H1 (cell line): Measurements from ENCODE around the gene CELF2. TPM values are rescaled to one million over a fixed set of nuclear protein-coding genes. Genes with fewer than 3 reads are reported as not detected.

ENCODE experiments used
- CTCF ChIA-PET: fragments of 300-600 bp; sonication (Branson Sonifier 250); formaldehyde crosslinking; loops from one replicate; lab custom pipeline; 2021; ENCODE audit not compliant: partially characterized antibody; lab: Charles Lee
- POLR2A ChIA-PET: fragments of 300-600 bp; sonication (Branson Sonifier 250); formaldehyde crosslinking; loops from one replicate; lab custom pipeline; 2021; ENCODE audit warnings: inconsistent platforms; ENCODE audit not compliant: partially characterized antibody; lab: Charles Lee
- DNase-seq, 2 experiments: peaks; one replicate each; pipeline versions ENCODE4 v3.0.0 to v3.0.0-alpha.2; 2010 to 2022; ENCODE audit warnings: low spot score in 2 of 2, low read depth in 1 of 2, mixed read lengths in 1 of 2
- FAIRE-seq: peaks from 2 replicates; lab custom pipeline; 2011; peaks lifted over from hg19 to GRCh38; lab: Jason Lieb, UNC
- H2AFZ ChIP-seq: 2 replicates; pipeline ENCODE4 v1.8.1; 2012; ENCODE audit warnings: low read length, inconsistent platforms
- H2AK5ac ChIP-seq: 2 replicates; pipeline ENCODE4 v1.6.1; 2013; ENCODE audit warnings: low read depth, low read length
- H2BK120ac ChIP-seq: replicated peaks from 2 replicates; pipeline ENCODE3; 2013; ENCODE audit warnings: low read depth, low read length, inconsistent platforms
- H2BK12ac ChIP-seq: 2 replicates; pipeline ENCODE4 v1.6.1; 2013; ENCODE audit warnings: low read depth, low read length
- H2BK15ac ChIP-seq: 2 replicates; pipeline ENCODE4 v1.6.1; 2013; ENCODE audit warnings: low read length
- H2BK20ac ChIP-seq: 2 replicates; pipeline ENCODE4 v1.6.1; 2013; ENCODE audit warnings: low read length
- H2BK5ac ChIP-seq: 2 replicates; pipeline ENCODE4 v1.6.1; 2013; ENCODE audit warnings: low read depth, low read length
- H3K14ac ChIP-seq: 2 replicates; pipeline ENCODE4 v1.6.1; 2013; ENCODE audit warnings: inconsistent platforms; ENCODE audit not compliant: insufficient read length
- H3K18ac ChIP-seq: 2 replicates; pipeline ENCODE4 v1.6.1; 2013; ENCODE audit warnings: low read length; ENCODE audit errors: extremely low read depth
- H3K23ac ChIP-seq: 2 replicates; pipeline ENCODE4 v1.6.1; 2013; ENCODE audit warnings: inconsistent platforms; ENCODE audit not compliant: insufficient read length
- H3K23me2 ChIP-seq: 2 replicates; pipeline ENCODE4 v1.6.1; 2013; ENCODE audit warnings: low read depth, low read length
- H3K27ac ChIP-seq: 2 replicates; pipeline ENCODE4 v1.6.1; 2011; ENCODE audit warnings: low read depth, low read length, inconsistent platforms
- H3K27me3 ChIP-seq, 4 experiments: replicated peaks in 1 of 4; 1 replicate in 1 of 4; 2 replicates in 3 of 4; pipeline versions ENCODE4 v1.6.1 to v1.8.1; 2011 to 2013; ENCODE audit warnings: low read length in 3 of 4, mild to moderate bottlenecking in 3 of 4, inconsistent platforms in 2 of 4, mixed read lengths in 2 of 4, moderate library complexity in 1 of 4; ENCODE audit not compliant: control insufficient read depth in 3 of 4, insufficient read depth in 3 of 4; ENCODE audit errors: extremely low read depth in 1 of 4
- H3K36me3 ChIP-seq, 4 experiments: 2 replicates each; pipeline versions ENCODE4 v1.6.1 to v1.8.1; 2011 to 2013; ENCODE audit warnings: mild to moderate bottlenecking in 4 of 4, low read length in 3 of 4, moderate library complexity in 2 of 4, control low read depth in 1 of 4, inconsistent platforms in 1 of 4; ENCODE audit not compliant: insufficient read depth in 4 of 4, control insufficient read depth in 2 of 4
- H3K4ac ChIP-seq: replicated peaks from 2 replicates; pipeline ENCODE3; 2013; ENCODE audit warnings: low read length, low read depth, mixed read lengths, inconsistent platforms; ENCODE audit not compliant: insufficient read length
- H3K4me1 ChIP-seq, 4 experiments: replicated peaks in 1 of 4; 1 replicate in 1 of 4; 2 replicates in 3 of 4; pipeline versions ENCODE4 v1.6.1 to v1.8.1; 2011 to 2013; ENCODE audit warnings: low read length in 3 of 4, inconsistent platforms in 2 of 4, mixed read lengths in 1 of 4; ENCODE audit not compliant: insufficient read depth in 4 of 4, control insufficient read depth in 3 of 4
- H3K4me2 ChIP-seq, 2 experiments: 2 replicates each; pipeline versions ENCODE4 v1.6.1 to v1.8.1; 2011 to 2013; ENCODE audit warnings: low read depth in 2 of 2, low read length in 2 of 2, control low read depth in 1 of 2, inconsistent platforms in 1 of 2, mild to moderate bottlenecking in 1 of 2; ENCODE audit not compliant: insufficient read depth in 1 of 2
- H3K4me3 ChIP-seq, 4 experiments: fragments of 200-600, 300-600 bp in 1 of 4; sonication (generic), shearing (Covaris generic), sonication (Bioruptor Twin) in 1 of 4; 2 replicates each; pipeline versions ENCODE4 v1.5.1 to v1.8.1; 2011 to 2016; ENCODE audit warnings: low read length in 4 of 4, low read depth in 3 of 4, control low read depth in 2 of 4, inconsistent platforms in 2 of 4, mild to moderate bottlenecking in 2 of 4, mixed read lengths in 1 of 4, moderate library complexity in 1 of 4; ENCODE audit not compliant: insufficient read depth in 2 of 4; ENCODE audit errors: extremely low read depth in 1 of 4
- H3K56ac ChIP-seq: replicated peaks from 2 replicates; pipeline ENCODE3; 2013; ENCODE audit warnings: low read depth, mild to moderate bottlenecking, mixed read lengths, low read length, inconsistent platforms; ENCODE audit not compliant: insufficient read length
- H3K79me1 ChIP-seq: 2 replicates; pipeline ENCODE4 v1.6.1; 2013; ENCODE audit warnings: low read depth, low read length, control low read depth
- H3K79me2 ChIP-seq, 2 experiments: 2 replicates each; pipeline versions ENCODE4 v1.6.1 to v1.8.1; 2012 to 2013; ENCODE audit warnings: low read length in 2 of 2, mild to moderate bottlenecking in 2 of 2, inconsistent platforms in 1 of 2; ENCODE audit not compliant: insufficient read depth in 2 of 2, control insufficient read depth in 1 of 2
- H3K9ac ChIP-seq, 4 experiments: replicated peaks in 1 of 4; 1 replicate in 1 of 4; 2 replicates in 3 of 4; pipeline versions ENCODE4 v1.6.1 to v1.8.1; 2011 to 2013; ENCODE audit warnings: low read depth in 3 of 4, low read length in 3 of 4, control low read depth in 2 of 4, mild to moderate bottlenecking in 2 of 4, moderate library complexity in 2 of 4, inconsistent platforms in 1 of 4; ENCODE audit errors: extremely low read depth in 1 of 4
- H3K9me3 ChIP-seq, 2 experiments: 2 replicates each; pipeline versions ENCODE4 v1.6.1 to v1.8.1; 2012 to 2013; ENCODE audit warnings: mild to moderate bottlenecking in 2 of 2, moderate library complexity in 2 of 2, control low read depth in 1 of 2, inconsistent platforms in 1 of 2, low read depth in 1 of 2, low read length in 1 of 2, mixed read lengths in 1 of 2; ENCODE audit not compliant: insufficient read depth in 2 of 2
- H4K20me1 ChIP-seq, 2 experiments: replicated peaks in 1 of 2; 2 replicates each; pipeline versions ENCODE3 to v1.8.1; 2011 to 2013; ENCODE audit warnings: inconsistent platforms in 2 of 2, low read length in 2 of 2, mild to moderate bottlenecking in 1 of 2; ENCODE audit not compliant: insufficient read depth in 2 of 2, control insufficient read depth in 1 of 2
- H4K5ac ChIP-seq: 2 replicates; pipeline ENCODE4 v1.6.1; 2013; ENCODE audit warnings: low read length, low read depth, mixed read lengths, inconsistent platforms; ENCODE audit not compliant: insufficient read length
- H4K8ac ChIP-seq: 2 replicates; pipeline ENCODE4 v1.8.0; 2013; ENCODE audit warnings: mild to moderate bottlenecking, moderate library complexity, low read length, inconsistent platforms; ENCODE audit not compliant: insufficient read depth; ENCODE audit errors: extremely low read depth
- H4K91ac ChIP-seq: replicated peaks from 2 replicates; pipeline ENCODE3; 2013; ENCODE audit warnings: low read length, mixed read lengths, inconsistent platforms; ENCODE audit not compliant: insufficient read length
- WGBS, 2 experiments: shearing (Covaris generic) in 1 of 2; methylation state at CpG; one replicate each; pipeline versions ENCODE4 v1.1.6 to v1.1.7; 2013 to 2015; ENCODE audit warnings: low lambda C conversion rate in 2 of 2, mixed read lengths in 2 of 2, inconsistent platforms in 1 of 2, low coverage in 1 of 2, missing lambda C conversion rate in 1 of 2; ENCODE audit not compliant: insufficient replicate concordance in 2 of 2, insufficient coverage in 1 of 2, insufficient read length in 1 of 2; ENCODE audit errors: extremely low coverage in 1 of 2, missing lambda C conversion rate in 1 of 2; 5-methylcytosine and 5-hydroxymethylcytosine counted together
- polyA plus RNA-seq, 7 experiments: library from polyadenylated mRNA; depleted of rRNA in 3 of 7; stranded (reverse) in 5 of 7; unstranded in 2 of 7; fragments of >200 nt in 5 of 7; fragments of 200-250 nt in 2 of 7; gene quantifications; 1 replicate in 5 of 7; 2 replicates in 1 of 7; 4 replicates in 1 of 7; pipeline versions ENCODE4 v1.2.1 to v1.2.3, GENCODE V29; 2011 to 2013; ENCODE audit warnings: missing spikeins in 2 of 7, mixed read lengths in 2 of 7
- total RNA-seq: library from RNA; stranded (reverse); fragmentation: NEBNext Ultra II Directional; extraction: Animal tissue kit (Norgen Biotek cat#: 25700); gene quantifications from 2 replicates; pipeline ENCODE4 v1.2.1, GENCODE V29; 2021

The CELF2 gene
- total and polyA plus RNA-seq, 2 of the 8 experiments (the other 6 are each of a cell fraction or from before 2014, with no cell fraction given): 18.3 to 22.7 TPM

GRCh38 chr10:11184093-11184492 is 166.4 kb downstream of the CELF2 start:
- no peak overlapping the region for H3K27ac ChIP-seq
- no peak overlapping the region for H3K4me2 ChIP-seq
- H2BK20ac ChIP-seq: no peak overlapping the region
- no peak overlapping the region for H4K8ac ChIP-seq
- no peak overlapping the region for H3K9ac ChIP-seq
- no peak overlapping the region for H2BK5ac ChIP-seq
- H3K27me3 ChIP-seq: no peaks in the 10 kb centered on the region
- peaks cover 0 to 3% of the 10 kb centered on the region in 2 experiments; a peak in 1 of 4 replicates for H3K79me2 ChIP-seq
- no peak overlapping the region for H2AK5ac ChIP-seq
- 90% methylated on average over 3 of the region's 3 CpGs; no CpG with 5 or more reads in 1 of the 2 experiments for WGBS, 2 experiments
- no peak overlapping the region for H2AFZ ChIP-seq
- no peak overlapping the region for H4K5ac ChIP-seq
- no peak overlapping the region for H4K91ac ChIP-seq
- ChIA-PET CTCF (no interaction called here), POLR2A (no interaction called here)
- no peak overlapping the region for H3K14ac ChIP-seq
- no peaks in the 10 kb centered on the region for H3K9me3 ChIP-seq
- FAIRE-seq (no peak), DNase-seq (no peak)
- no peaks in the 10 kb centered on the region; the same call in 1 of the 2 replicates for H3K79me1 ChIP-seq
- H3K4me3 ChIP-seq: no peak overlapping the region
- H3K4me1 ChIP-seq: peaks cover 0 to 8% (median under 1%) of the 10 kb centered on the region in 4 experiments; a peak in 2 of 7 replicates
- H3K56ac ChIP-seq: no peak overlapping the region
- H2BK120ac ChIP-seq: no peak overlapping the region
- H2BK12ac ChIP-seq: no peak overlapping the region
- H3K23ac ChIP-seq: no peak overlapping the region
- peaks cover 0 to 3% (median 0%) of the 10 kb centered on the region in 4 experiments; a peak in 2 of 8 replicates for H3K36me3 ChIP-seq
- H3K23me2 ChIP-seq: no peaks in the 10 kb centered on the region
- H4K20me1 ChIP-seq: no peaks in the 10 kb centered on the region
- H3K18ac ChIP-seq: no peak overlapping the region
- no peak overlapping the region for H2BK15ac ChIP-seq
- no peak overlapping the region for H3K4ac ChIP-seq
